ENCODE measurements around the gene KCNK16. TPM values are rescaled to one million over a fixed set of nuclear protein-coding genes. Genes with fewer than 3 reads are reported as not detected.

KCNK16 gene
- total RNA-seq (2012; rRNA removed) (not detected in 2 replicates), polyA plus RNA-seq (2012; rRNA removed) (not detected in 2 replicates), Bru-seq, nascent RNA (not detected), BruChase-seq, experiment 1, labeled RNA remaining after a 6-hour chase (not detected), BruChase-seq, experiment 2, labeled RNA remaining after a 2-hour chase (not detected)
- polyA plus RNA-seq (2012; cell fraction: cytosol; rRNA removed): not detected in 2 replicates
- polyA plus RNA-seq (2012; cell fraction: nucleus; rRNA removed; ENCODE audit: low replicate concordance): not detected in 2 replicates
- long read RNA-seq: 0 reads

GRCh38 chr6:39322306-39322850, at the start of gene KCNK16:
KCNK16 (minus strand) TSS chr6:39322702; CDS start chr6:39322540, 162 bp downstream.
- POLR2A ChIA-PET (ENCODE audit: unreplicated experiment): no interaction called here
- no peak within 1 kb of the TSS for H4K91ac ChIP-seq (ENCODE audit: insufficient read depth, low read depth, low read length)
- no peaks in the 10 kb centered on the region for H3K36me3 ChIP-seq (ENCODE audit: control insufficient read depth, insufficient read depth, low read length)
- no peak within 1 kb of the TSS for H3K9ac ChIP-seq (ENCODE audit: low read depth, low read length)
- dilution Hi-C loops (cut with HindIII; ENCODE audit: low sequenced_read_pairs, unreplicated experiment) (no loop called here), intact Hi-C loops (cut with micrococcal nuclease) (no loop called here), in situ Hi-C loops (cut with MboI; ENCODE audit: low sequenced_read_pairs) (no loop called here)
- no peaks in the 10 kb centered on the region for H4K20me1 ChIP-seq (ENCODE audit: insufficient read depth, low read length)
- H3K4me3 ChIP-seq (ENCODE audit: insufficient read depth, low read depth, low read length): no peak within 1 kb of the TSS
- WGBS, 2 experiments (ENCODE audit: extremely low coverage in 2 of 2, insufficient read length in 1 of 2): 19% methylated on average over 2 of the region's 11 CpGs; no CpG with 5 or more reads in 1 of the 2 experiments
- H3K4me1 ChIP-seq (ENCODE audit: control insufficient read depth, insufficient read depth, low read length): no peaks in the 10 kb centered on the region
- no peak within 1 kb of the TSS for H3K23ac ChIP-seq (ENCODE audit: low read depth, low read length)
- no peak within 1 kb of the TSS for H3K4ac ChIP-seq (ENCODE audit: low read depth, low read length)
- no peak within 1 kb of the TSS for H2AK9ac ChIP-seq (replicated peaks; ENCODE audit: low read depth, low read length, poor library complexity)
- BruUV-seq (replicated peaks): no TSS peak
- TF ChIP-seq BHLHE40 (IDR thresholded peaks at IDR 0.05; ENCODE audit: low read depth, low read length) (no peak), CEBPB (IDR thresholded peaks at IDR 0.05; ENCODE audit: low read depth, low read length) (no peak), POLR2A (IDR thresholded peaks at IDR 0.05; ENCODE audit: low read depth, low read length) (no peak), MAZ (IDR thresholded peaks at IDR 0.05; ENCODE audit: borderline replicate concordance, low read depth, low read length) (no peak), USF2 (IDR thresholded peaks at IDR 0.05; ENCODE audit: low read depth, low read length) (no peak), FOS (IDR thresholded peaks at IDR 0.05; ENCODE audit: low read depth, low read length) (no peak), CTCF (conservative IDR thresholded peaks at IDR 0.05; ENCODE audit: low read depth, low read length) (no peak), RAD21 (IDR thresholded peaks at IDR 0.05; ENCODE audit: low read length) (no peak), RFX5 (IDR thresholded peaks at IDR 0.05; ENCODE audit: low read depth, low read length) (no peak), MAFK (IDR thresholded peaks at IDR 0.05; ENCODE audit: low read depth, low read length) (no peak), RCOR1 (IDR thresholded peaks at IDR 0.05; ENCODE audit: insufficient replicate concordance, low read length) (no peak), MXI1 (IDR thresholded peaks at IDR 0.05; ENCODE audit: borderline replicate concordance, low read depth, low read length) (no peak), ELK1 (IDR thresholded peaks at IDR 0.05; ENCODE audit: borderline replicate concordance, low read depth, low read length) (no peak), CHD1 (IDR thresholded peaks at IDR 0.05; ENCODE audit: low read depth, low read length) (no peak), SMC3 (IDR thresholded peaks at IDR 0.05; ENCODE audit: low read depth, low read length) (no peak), NFE2L2 (IDR thresholded peaks at IDR 0.05; ENCODE audit: low read depth, low read length) (no peak)
- CTCF ChIA-PET: no interaction called here
- H2AFZ ChIP-seq (replicated peaks; ENCODE audit: low read length, poor library complexity): no peak within 1 kb of the TSS
- H2BK120ac ChIP-seq (ENCODE audit: low read depth, low read length): no peak within 1 kb of the TSS
- no peak within 1 kb of the TSS for H3K4me2 ChIP-seq (ENCODE audit: low read depth, low read length)
- no peak within 1 kb of the TSS for H4K8ac ChIP-seq (ENCODE audit: low read depth in 2 of 2, low read length in 2 of 2)
- H2BK15ac ChIP-seq (ENCODE audit: low read depth, low read length): no peak within 1 kb of the TSS
- H3K27me3 ChIP-seq (ENCODE audit: control insufficient read depth, insufficient read depth, low read length): no peaks in the 10 kb centered on the region
- H3K18ac ChIP-seq (ENCODE audit: low read depth, low read length): no peak within 1 kb of the TSS
- no peaks in the 10 kb centered on the region for H3K9me1 ChIP-seq (ENCODE audit: insufficient read depth, low read length)
- no peak within 1 kb of the TSS for H2BK5ac ChIP-seq (ENCODE audit: low read depth, low read length, poor library complexity, severe bottlenecking)
- ATAC-seq (ENCODE audit: low read depth): no peak
- no peak within 1 kb of the TSS for H3K56ac ChIP-seq (ENCODE audit: extremely low read depth, insufficient read depth, low read length)
- no peak within 1 kb of the TSS for H2AK5ac ChIP-seq (ENCODE audit: low read depth, low read length)
- H2BK20ac ChIP-seq (ENCODE audit: low read depth, low read length): no peak within 1 kb of the TSS
- no peaks in the 10 kb centered on the region for H3K9me3 ChIP-seq (ENCODE audit: control insufficient read depth, insufficient read depth, low read length)
- H4K5ac ChIP-seq (ENCODE audit: low read depth, low read length): no peak within 1 kb of the TSS
- no peak for DNase-seq
- no peaks in the 10 kb centered on the region for H3K79me1 ChIP-seq (ENCODE audit: low read depth in 1 of 2, low read length in 2 of 2)
- H3K14ac ChIP-seq (replicated peaks; ENCODE audit: low read depth, low read length): no peak within 1 kb of the TSS
- H3K27ac ChIP-seq (ENCODE audit: insufficient read depth, low read length): no peak within 1 kb of the TSS

Data from IMR-90 (cell line).